Mucosa of gallbladder (tissue), 1 donor: ENCODE measurements around the gene CLDN11. TPM values are rescaled to one million over a fixed set of nuclear protein-coding genes. Genes with fewer than 3 reads are reported as not detected.

Experiments
- DNase-seq: peaks from one replicate; pipeline ENCODE4 v3.0.0-alpha.2; 2020; ENCODE audit warnings: low spot score
- total RNA-seq: library from RNA; stranded (reverse); gene quantifications from one replicate; pipeline ENCODE4 v1.2.1, GENCODE V29; 2021
- donor health status: DM: no; HTN: no; CAD: no.

CLDN11 gene
- total RNA-seq, 1 donor from 2014 or later = 36.7 TPM

- no peak for DNase-seq
These were observed 7.7 kb downstream of the CLDN11 start for GRCh38 chr3:170426240-170426797.

GRCh38 chr3:170428095-170428494 lies 9.4 kb downstream of the CLDN11 start:
- DNase-seq = no peak

- no peak for DNase-seq
These were observed 10.4 kb downstream of the CLDN11 start for GRCh38 chr3:170429050-170429449.

GRCh38 chr3:170431054-170431453 lies 12.4 kb downstream of the CLDN11 start:
- no peak for DNase-seq

- no peak for DNase-seq
These were observed 13.7 kb downstream of the CLDN11 start for GRCh38 chr3:170432416-170432815.

- DNase-seq = no peak
These were observed 18.0 kb downstream of the CLDN11 start for GRCh38 chr3:170436697-170437096.

- no peak for DNase-seq
These were observed 18.5 kb downstream of the CLDN11 start for GRCh38 chr3:170437176-170437575.

- no peak for DNase-seq
These were observed 19.2 kb downstream of the CLDN11 start for GRCh38 chr3:170437696-170438407.

- no peak for DNase-seq
These were observed 20.2 kb downstream of the CLDN11 start for GRCh38 chr3:170438836-170439235.

GRCh38 chr3:170440344-170440743 lies 21.7 kb downstream of the CLDN11 start:
- no peak for DNase-seq

- no peak for DNase-seq
These were observed 22.7 kb downstream of the CLDN11 start for GRCh38 chr3:170441412-170441811.

- no peak for DNase-seq
These were observed 24.3 kb downstream of the CLDN11 start for GRCh38 chr3:170442947-170443346.

GRCh38 chr3:170443457-170443856 lies 24.8 kb downstream of the CLDN11 start:
- no peak for DNase-seq

- DNase-seq = no peak
These were observed 29.9 kb downstream of the CLDN11 start for GRCh38 chr3:170448584-170448983.

- DNase-seq = no peak
These were observed 31.4 kb downstream of the CLDN11 start for GRCh38 chr3:170450039-170450438.

- DNase-seq = no peak
These were observed 35.8 kb downstream of the CLDN11 start for GRCh38 chr3:170454509-170454908.

GRCh38 chr3:170458285-170458684 lies 39.6 kb downstream of the CLDN11 start:
- no peak for DNase-seq

- DNase-seq = no peak
These were observed 44.3 kb downstream of the CLDN11 start for GRCh38 chr3:170463011-170463410.

- DNase-seq = no peak
These were observed 47.3 kb downstream of the CLDN11 start for GRCh38 chr3:170465955-170466354.

- DNase-seq = no peak
These were observed 48.3 kb downstream of the CLDN11 start for GRCh38 chr3:170467007-170467406.

- no peak for DNase-seq
These were observed 49.0 kb downstream of the CLDN11 start for GRCh38 chr3:170467571-170468147.

- no peak for DNase-seq
These were observed 50.7 kb downstream of the CLDN11 start for GRCh38 chr3:170469151-170470062.
